H1 (cell line): ENCODE results near the gene STT3B. TPM values are rescaled to one million over a fixed set of nuclear protein-coding genes. Genes with fewer than 3 reads are reported as not detected.

Source experiments
- CTCF ChIA-PET: fragments of 300-600 bp; sonication (Branson Sonifier 250); formaldehyde crosslinking; loops from one replicate; lab custom pipeline; 2021; ENCODE audit not compliant: partially characterized antibody; lab: Charles Lee
- POLR2A ChIA-PET: fragments of 300-600 bp; sonication (Branson Sonifier 250); formaldehyde crosslinking; loops from one replicate; lab custom pipeline; 2021; ENCODE audit warnings: inconsistent platforms; ENCODE audit not compliant: partially characterized antibody; lab: Charles Lee
- DNase-seq, 2 experiments: peaks; one replicate each; pipeline versions ENCODE4 v3.0.0 to v3.0.0-alpha.2; 2010 to 2022; ENCODE audit warnings: low spot score in 2 of 2, low read depth in 1 of 2, mixed read lengths in 1 of 2
- FAIRE-seq: peaks from 2 replicates; lab custom pipeline; 2011; peaks lifted over from hg19 to GRCh38; lab: Jason Lieb, UNC
- H2AFZ ChIP-seq: 2 replicates; pipeline ENCODE4 v1.8.1; 2012; ENCODE audit warnings: low read length, inconsistent platforms
- H2AK5ac ChIP-seq: 2 replicates; pipeline ENCODE4 v1.6.1; 2013; ENCODE audit warnings: low read depth, low read length
- H2BK120ac ChIP-seq: replicated peaks from 2 replicates; pipeline ENCODE3; 2013; ENCODE audit warnings: low read depth, low read length, inconsistent platforms
- H2BK12ac ChIP-seq: 2 replicates; pipeline ENCODE4 v1.6.1; 2013; ENCODE audit warnings: low read depth, low read length
- H2BK15ac ChIP-seq: 2 replicates; pipeline ENCODE4 v1.6.1; 2013; ENCODE audit warnings: low read length
- H2BK20ac ChIP-seq: 2 replicates; pipeline ENCODE4 v1.6.1; 2013; ENCODE audit warnings: low read length
- H2BK5ac ChIP-seq: 2 replicates; pipeline ENCODE4 v1.6.1; 2013; ENCODE audit warnings: low read depth, low read length
- H3K14ac ChIP-seq: 2 replicates; pipeline ENCODE4 v1.6.1; 2013; ENCODE audit warnings: inconsistent platforms; ENCODE audit not compliant: insufficient read length
- H3K18ac ChIP-seq: 2 replicates; pipeline ENCODE4 v1.6.1; 2013; ENCODE audit warnings: low read length; ENCODE audit errors: extremely low read depth
- H3K23ac ChIP-seq: 2 replicates; pipeline ENCODE4 v1.6.1; 2013; ENCODE audit warnings: inconsistent platforms; ENCODE audit not compliant: insufficient read length
- H3K23me2 ChIP-seq: 2 replicates; pipeline ENCODE4 v1.6.1; 2013; ENCODE audit warnings: low read depth, low read length
- H3K27ac ChIP-seq: 2 replicates; pipeline ENCODE4 v1.6.1; 2011; ENCODE audit warnings: low read depth, low read length, inconsistent platforms
- H3K27me3 ChIP-seq, 4 experiments: replicated peaks in 1 of 4; 1 replicate in 1 of 4; 2 replicates in 3 of 4; pipeline versions ENCODE4 v1.6.1 to v1.8.1; 2011 to 2013; ENCODE audit warnings: low read length in 3 of 4, mild to moderate bottlenecking in 3 of 4, inconsistent platforms in 2 of 4, mixed read lengths in 2 of 4, moderate library complexity in 1 of 4; ENCODE audit not compliant: control insufficient read depth in 3 of 4, insufficient read depth in 3 of 4; ENCODE audit errors: extremely low read depth in 1 of 4
- H3K36me3 ChIP-seq, 4 experiments: 2 replicates each; pipeline versions ENCODE4 v1.6.1 to v1.8.1; 2011 to 2013; ENCODE audit warnings: mild to moderate bottlenecking in 4 of 4, low read length in 3 of 4, moderate library complexity in 2 of 4, control low read depth in 1 of 4, inconsistent platforms in 1 of 4; ENCODE audit not compliant: insufficient read depth in 4 of 4, control insufficient read depth in 2 of 4
- H3K4ac ChIP-seq: replicated peaks from 2 replicates; pipeline ENCODE3; 2013; ENCODE audit warnings: low read length, low read depth, mixed read lengths, inconsistent platforms; ENCODE audit not compliant: insufficient read length
- H3K4me1 ChIP-seq, 4 experiments: replicated peaks in 1 of 4; 1 replicate in 1 of 4; 2 replicates in 3 of 4; pipeline versions ENCODE4 v1.6.1 to v1.8.1; 2011 to 2013; ENCODE audit warnings: low read length in 3 of 4, inconsistent platforms in 2 of 4, mixed read lengths in 1 of 4; ENCODE audit not compliant: insufficient read depth in 4 of 4, control insufficient read depth in 3 of 4
- H3K4me2 ChIP-seq, 2 experiments: 2 replicates each; pipeline versions ENCODE4 v1.6.1 to v1.8.1; 2011 to 2013; ENCODE audit warnings: low read depth in 2 of 2, low read length in 2 of 2, control low read depth in 1 of 2, inconsistent platforms in 1 of 2, mild to moderate bottlenecking in 1 of 2; ENCODE audit not compliant: insufficient read depth in 1 of 2
- H3K4me3 ChIP-seq, 4 experiments: fragments of 200-600, 300-600 bp in 1 of 4; sonication (generic), shearing (Covaris generic), sonication (Bioruptor Twin) in 1 of 4; 2 replicates each; pipeline versions ENCODE4 v1.5.1 to v1.8.1; 2011 to 2016; ENCODE audit warnings: low read length in 4 of 4, low read depth in 3 of 4, control low read depth in 2 of 4, inconsistent platforms in 2 of 4, mild to moderate bottlenecking in 2 of 4, mixed read lengths in 1 of 4, moderate library complexity in 1 of 4; ENCODE audit not compliant: insufficient read depth in 2 of 4; ENCODE audit errors: extremely low read depth in 1 of 4
- H3K56ac ChIP-seq: replicated peaks from 2 replicates; pipeline ENCODE3; 2013; ENCODE audit warnings: low read depth, mild to moderate bottlenecking, mixed read lengths, low read length, inconsistent platforms; ENCODE audit not compliant: insufficient read length
- H3K79me1 ChIP-seq: 2 replicates; pipeline ENCODE4 v1.6.1; 2013; ENCODE audit warnings: low read depth, low read length, control low read depth
- H3K79me2 ChIP-seq, 2 experiments: 2 replicates each; pipeline versions ENCODE4 v1.6.1 to v1.8.1; 2012 to 2013; ENCODE audit warnings: low read length in 2 of 2, mild to moderate bottlenecking in 2 of 2, inconsistent platforms in 1 of 2; ENCODE audit not compliant: insufficient read depth in 2 of 2, control insufficient read depth in 1 of 2
- H3K9ac ChIP-seq, 4 experiments: replicated peaks in 1 of 4; 1 replicate in 1 of 4; 2 replicates in 3 of 4; pipeline versions ENCODE4 v1.6.1 to v1.8.1; 2011 to 2013; ENCODE audit warnings: low read depth in 3 of 4, low read length in 3 of 4, control low read depth in 2 of 4, mild to moderate bottlenecking in 2 of 4, moderate library complexity in 2 of 4, inconsistent platforms in 1 of 4; ENCODE audit errors: extremely low read depth in 1 of 4
- H3K9me3 ChIP-seq, 2 experiments: 2 replicates each; pipeline versions ENCODE4 v1.6.1 to v1.8.1; 2012 to 2013; ENCODE audit warnings: mild to moderate bottlenecking in 2 of 2, moderate library complexity in 2 of 2, control low read depth in 1 of 2, inconsistent platforms in 1 of 2, low read depth in 1 of 2, low read length in 1 of 2, mixed read lengths in 1 of 2; ENCODE audit not compliant: insufficient read depth in 2 of 2
- H4K20me1 ChIP-seq, 2 experiments: replicated peaks in 1 of 2; 2 replicates each; pipeline versions ENCODE3 to v1.8.1; 2011 to 2013; ENCODE audit warnings: inconsistent platforms in 2 of 2, low read length in 2 of 2, mild to moderate bottlenecking in 1 of 2; ENCODE audit not compliant: insufficient read depth in 2 of 2, control insufficient read depth in 1 of 2
- H4K5ac ChIP-seq: 2 replicates; pipeline ENCODE4 v1.6.1; 2013; ENCODE audit warnings: low read length, low read depth, mixed read lengths, inconsistent platforms; ENCODE audit not compliant: insufficient read length
- H4K8ac ChIP-seq: 2 replicates; pipeline ENCODE4 v1.8.0; 2013; ENCODE audit warnings: mild to moderate bottlenecking, moderate library complexity, low read length, inconsistent platforms; ENCODE audit not compliant: insufficient read depth; ENCODE audit errors: extremely low read depth
- H4K91ac ChIP-seq: replicated peaks from 2 replicates; pipeline ENCODE3; 2013; ENCODE audit warnings: low read length, mixed read lengths, inconsistent platforms; ENCODE audit not compliant: insufficient read length
- BCL11A ChIP-seq, 2 experiments: IDR thresholded peaks; one replicate each; pipeline ENCODE4 v1.6.1; 2011; ENCODE audit warnings: low read depth in 2 of 2, low read length in 2 of 2, mild to moderate bottlenecking in 2 of 2
- FOSL1 ChIP-seq: IDR thresholded peaks from 2 replicates; pipeline ENCODE4 v1.6.1; 2011; ENCODE audit warnings: mild to moderate bottlenecking, low read depth, low read length, moderate library complexity; ENCODE audit not compliant: insufficient read depth
- GABPA ChIP-seq: IDR thresholded peaks from 2 replicates; pipeline ENCODE4 v1.6.1; 2011; ENCODE audit warnings: mild to moderate bottlenecking, low read length, moderate library complexity, borderline replicate concordance; ENCODE audit not compliant: insufficient read depth
- HDAC2 ChIP-seq, 2 experiments: fragments of 300-600 bp in 1 of 2; sonication (generic) in 1 of 2; IDR thresholded peaks; 2 replicates each; pipeline ENCODE4 v1.6.1; 2011 to 2012; ENCODE audit warnings: low read depth in 2 of 2, low read length in 2 of 2, mild to moderate bottlenecking in 2 of 2, moderate library complexity in 2 of 2, borderline replicate concordance in 1 of 2, inconsistent platforms in 1 of 2
- NANOG ChIP-seq: IDR thresholded peaks from 2 replicates; pipeline ENCODE4 v1.6.1; 2011; ENCODE audit warnings: low read length, low read depth, mild to moderate bottlenecking, inconsistent platforms; ENCODE audit not compliant: insufficient read depth, poor library complexity, severe bottlenecking
- POLR2A ChIP-seq, 2 experiments: IDR thresholded peaks; 1 replicate in 1 of 2; 2 replicates in 1 of 2; pipeline ENCODE4 v1.6.1; 2011; ENCODE audit warnings: low read depth in 2 of 2, low read length in 2 of 2, mild to moderate bottlenecking in 2 of 2; ENCODE audit errors: control extremely low read depth in 1 of 2
- SP1 ChIP-seq: IDR thresholded peaks from 2 replicates; pipeline ENCODE4 v1.6.1; 2011; ENCODE audit warnings: low read depth, low read length
- WGBS, 2 experiments: shearing (Covaris generic) in 1 of 2; methylation state at CpG; one replicate each; pipeline versions ENCODE4 v1.1.6 to v1.1.7; 2013 to 2015; ENCODE audit warnings: low lambda C conversion rate in 2 of 2, mixed read lengths in 2 of 2, inconsistent platforms in 1 of 2, low coverage in 1 of 2, missing lambda C conversion rate in 1 of 2; ENCODE audit not compliant: insufficient replicate concordance in 2 of 2, insufficient coverage in 1 of 2, insufficient read length in 1 of 2; ENCODE audit errors: extremely low coverage in 1 of 2, missing lambda C conversion rate in 1 of 2; 5-methylcytosine and 5-hydroxymethylcytosine counted together
- polyA plus RNA-seq, 7 experiments: library from polyadenylated mRNA; depleted of rRNA in 3 of 7; stranded (reverse) in 5 of 7; unstranded in 2 of 7; fragments of >200 nt in 5 of 7; fragments of 200-250 nt in 2 of 7; gene quantifications; 1 replicate in 5 of 7; 2 replicates in 1 of 7; 4 replicates in 1 of 7; pipeline versions ENCODE4 v1.2.1 to v1.2.3, GENCODE V29; 2011 to 2013; ENCODE audit warnings: missing spikeins in 2 of 7, mixed read lengths in 2 of 7
- total RNA-seq: library from RNA; stranded (reverse); fragmentation: NEBNext Ultra II Directional; extraction: Animal tissue kit (Norgen Biotek cat#: 25700); gene quantifications from 2 replicates; pipeline ENCODE4 v1.2.1, GENCODE V29; 2021
- TF ChIP-seq, protein P1 (sequence below): IDR thresholded peaks from 2 replicates; pipeline ENCODE4 v1.6.1; 2011; ENCODE audit warnings: low read length, improper control_type of control experiment

Gene STT3B
- total and polyA plus RNA-seq, 2 of the 8 experiments (the other 6 are each of a cell fraction or from before 2014, with no cell fraction given): 43.5 to 134 TPM

- Histone ChIP-seq H3K4me3 (no peak overlapping the region), H3K23me2 (no peaks in the 10 kb centered on the region), H2AFZ (no peak overlapping the region), H2BK12ac (no peak overlapping the region), H3K27me3 (no peaks in the 10 kb centered on the region), H3K56ac (no peak overlapping the region), H4K8ac (no peak overlapping the region), H2BK15ac (no peak overlapping the region), H3K4me2 (no peak overlapping the region), H3K14ac (no peak overlapping the region), H3K79me1 (no peaks in the 10 kb centered on the region), H2BK5ac (no peak overlapping the region), H3K9me3 (no peaks in the 10 kb centered on the region), H3K18ac (no peak overlapping the region), H3K4me1 (peaks cover 0 to 2% (median 0%) of the 10 kb centered on the region in 4 experiments; a peak in 2 of 7 replicates), H2BK20ac (no peak overlapping the region), H4K5ac (no peak overlapping the region), H3K27ac (no peak overlapping the region), H3K79me2 (peaks cover 3 to 92% of the 10 kb centered on the region in 2 experiments; a peak in 3 of 4 replicates), H3K36me3 (no peaks in the 10 kb centered on the region; a peak in 1 of 8 replicates), H3K9ac (no peak overlapping the region), H4K20me1 (peaks cover 9 to 11% of the 10 kb centered on the region in 2 experiments), H4K91ac (no peak overlapping the region), H3K23ac (no peak overlapping the region), H3K4ac (no peak overlapping the region), H2AK5ac (no peak overlapping the region), H2BK120ac (no peak overlapping the region)
- ChIA-PET POLR2A (no interaction called here), CTCF (interaction anchor here (1.1 to 2.0 kb wide), 4 partner anchors 11 to 123 kb away, joined by 3 to 17 read pairs (median 4); no protein-coding TSS in a partner anchor)
- 54 to 100% methylated on average over 1 to 3 of the region's 3 CpGs for WGBS, 2 experiments
- DNase-seq: no peak
- FAIRE-seq: no peak
- TF ChIP-seq, protein P1, sequence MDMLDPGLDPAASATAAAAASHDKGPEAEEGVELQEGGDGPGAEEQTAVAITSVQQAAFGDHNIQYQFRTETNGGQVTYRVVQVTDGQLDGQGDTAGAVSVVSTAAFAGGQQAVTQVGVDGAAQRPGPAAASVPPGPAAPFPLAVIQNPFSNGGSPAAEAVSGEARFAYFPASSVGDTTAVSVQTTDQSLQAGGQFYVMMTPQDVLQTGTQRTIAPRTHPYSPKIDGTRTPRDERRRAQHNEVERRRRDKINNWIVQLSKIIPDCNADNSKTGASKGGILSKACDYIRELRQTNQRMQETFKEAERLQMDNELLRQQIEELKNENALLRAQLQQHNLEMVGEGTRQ: no peak
- no peak for TF ChIP-seq NANOG
- TF ChIP-seq BCL11A (IDR thresholded peaks at IDR 0.05; ENCODE audit: low read depth in 2 of 2, low read length in 2 of 2): no peak
- TF ChIP-seq FOSL1: no peak
- TF ChIP-seq GABPA: no peak
- TF ChIP-seq POLR2A (IDR thresholded peaks at IDR 0.05; ENCODE audit: control extremely low read depth in 1 of 2, low read depth in 2 of 2, low read length in 2 of 2): no peak
- TF ChIP-seq HDAC2 (IDR thresholded peaks at IDR 0.05; ENCODE audit: borderline replicate concordance in 1 of 2, low read depth in 2 of 2, low read length in 2 of 2): no peak
- TF ChIP-seq SP1: no peak
Observed at GRCh38 chr3:31573036-31573779, 40.5 kb downstream of the STT3B start.
